Transverse colon (tissue), 4 donors: ENCODE data around the gene TMEM59L. TPM values are rescaled to one million over a fixed set of nuclear protein-coding genes. Genes with fewer than 3 reads are reported as not detected.

Experiments used
- DNase-seq: peaks from one replicate; pipeline ENCODE4 v3.0.0-alpha.2; 2019
- H3K27ac ChIP-seq, 4 donors: fragments of 200-600 bp; sonication (generic); 2 replicates each; pipeline ENCODE4 v1.5.1; 2016 to 2018; ENCODE audit warnings: inconsistent platforms in 4 of 4
- H3K27me3 ChIP-seq: fragments of 200-600 bp; sonication (generic); 2 replicates; pipeline ENCODE4 v1.5.1; 2017; ENCODE audit warnings: inconsistent platforms
- H3K36me3 ChIP-seq, 4 donors: fragments of 200-600 bp; sonication (generic); 2 replicates each; pipeline ENCODE4 v1.5.1; 2017 to 2019; ENCODE audit warnings: inconsistent platforms in 4 of 4
- H3K4me1 ChIP-seq, 4 donors: fragments of 200-600 bp; sonication (generic); 2 replicates each; pipeline ENCODE4 v1.5.1; 2017 to 2020; ENCODE audit warnings: inconsistent platforms in 4 of 4
- H3K4me3 ChIP-seq, 4 donors: fragments of 200-600 bp; sonication (generic); 1 replicate in 1 of 4; 2 replicates in 3 of 4; pipeline versions ENCODE4 v1.5.1 to v1.6.1; 2017 to 2019; ENCODE audit warnings: inconsistent platforms in 4 of 4
- H3K9me3 ChIP-seq, 2 donors: fragments of 200-600 bp; sonication (generic); 2 replicates each; pipeline ENCODE4 v1.5.1; 2017 to 2019; ENCODE audit warnings: inconsistent platforms in 2 of 2
- EP300 ChIP-seq: sonication (generic); formaldehyde crosslinking; IDR thresholded peaks from one replicate; pipeline ENCODE4 v1.6.1; 2017; ENCODE audit warnings: antibody characterized with exemption, low read depth
- POLR2A ChIP-seq: fragments of 450-650 bp; IDR thresholded peaks from one replicate; pipeline ENCODE4 v1.6.1; 2016; ENCODE audit warnings: antibody characterized with exemption, mild to moderate bottlenecking, moderate library complexity
- POLR2AphosphoS5 ChIP-seq, 3 donors: sonication (generic); formaldehyde crosslinking; IDR thresholded peaks; one replicate each; pipeline ENCODE4 v1.6.1; 2016; ENCODE audit warnings: antibody characterized with exemption in 3 of 3
- WGBS, 2 donors: methylation state at CpG; one replicate each; pipeline ENCODE4 v1.1.5; 2018; ENCODE audit warnings: low coverage in 1 of 2; 5-methylcytosine and 5-hydroxymethylcytosine counted together
- in situ Hi-C, 4 donors: fragments of 200-750 bp; cut with MboI; loops; one replicate each; pipeline versions ENCODE4 v1.15.0 to v1.15.1; 2017; ENCODE audit warnings: low sequenced_read_pairs in 3 of 4, low pct_ligation_motif_present in 1 of 4, low pct_unique_long_range_greater_than_20kb in 1 of 4
- intact Hi-C: fragments of 100-400 bp; cut with DNase I; formaldehyde crosslinking; loops from one replicate; pipeline ENCODE4 v1.15.1; 2023; ENCODE audit warnings: low total_unique reads
- total RNA-seq, 4 donors: library from RNA; depleted of rRNA; stranded (reverse); fragments of >200 nt; gene quantifications; one replicate each; pipeline ENCODE4 v1.1.0, GENCODE V29; 2016
- TF ChIP-seq, protein P1 (sequence below), 5 experiments: fragments of 200-600 bp in 3 of 5; fragments of 450-650 bp in 2 of 5; sonication (generic) in 3 of 5; IDR thresholded peaks; 1 replicate in 2 of 5; 2 replicates in 3 of 5; pipeline ENCODE4 v1.5.1; 2016 to 2017; ENCODE audit warnings: antibody characterized with exemption in 5 of 5, inconsistent platforms in 3 of 5, mild to moderate bottlenecking in 2 of 5, moderate library complexity in 1 of 5

The TMEM59L gene
- total RNA-seq, 4 donors from 2014 or later = 0.48 to 21.7 (median 8.6) TPM

DNA sequence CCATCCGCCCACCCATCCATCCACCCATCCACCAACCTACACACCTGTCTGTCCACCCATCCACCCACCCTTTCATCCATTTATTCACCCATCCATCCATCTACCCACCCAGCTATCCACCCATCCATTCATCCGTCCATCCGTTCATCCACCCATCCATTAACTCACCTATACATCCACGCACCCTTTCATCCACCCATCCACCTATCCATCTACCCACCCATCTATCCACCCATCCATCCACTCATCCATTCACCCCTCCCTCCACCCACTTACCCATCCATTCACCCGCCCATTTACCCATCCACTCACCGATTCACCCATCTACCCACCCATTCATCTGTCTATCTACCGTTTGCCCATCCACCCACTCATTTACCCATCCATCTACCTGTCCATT lies 41.8 kb downstream of the TMEM59L start:
- Histone ChIP-seq H3K9me3 (no peaks in the 10 kb centered on the region), H3K27me3 (no peaks in the 10 kb centered on the region), H3K4me3 (no peak overlapping the region), H3K36me3 (no peaks in the 10 kb centered on the region), H3K27ac (no peak overlapping the region), H3K4me1 (peaks cover 0 to 34% (median 6%) of the 10 kb centered on the region in 4 donors)
- TF ChIP-seq POLR2A (no peak), POLR2AphosphoS5 (IDR thresholded peaks at IDR 0.05) (no peak), EP300 (no peak)
- TF ChIP-seq, protein P1, sequence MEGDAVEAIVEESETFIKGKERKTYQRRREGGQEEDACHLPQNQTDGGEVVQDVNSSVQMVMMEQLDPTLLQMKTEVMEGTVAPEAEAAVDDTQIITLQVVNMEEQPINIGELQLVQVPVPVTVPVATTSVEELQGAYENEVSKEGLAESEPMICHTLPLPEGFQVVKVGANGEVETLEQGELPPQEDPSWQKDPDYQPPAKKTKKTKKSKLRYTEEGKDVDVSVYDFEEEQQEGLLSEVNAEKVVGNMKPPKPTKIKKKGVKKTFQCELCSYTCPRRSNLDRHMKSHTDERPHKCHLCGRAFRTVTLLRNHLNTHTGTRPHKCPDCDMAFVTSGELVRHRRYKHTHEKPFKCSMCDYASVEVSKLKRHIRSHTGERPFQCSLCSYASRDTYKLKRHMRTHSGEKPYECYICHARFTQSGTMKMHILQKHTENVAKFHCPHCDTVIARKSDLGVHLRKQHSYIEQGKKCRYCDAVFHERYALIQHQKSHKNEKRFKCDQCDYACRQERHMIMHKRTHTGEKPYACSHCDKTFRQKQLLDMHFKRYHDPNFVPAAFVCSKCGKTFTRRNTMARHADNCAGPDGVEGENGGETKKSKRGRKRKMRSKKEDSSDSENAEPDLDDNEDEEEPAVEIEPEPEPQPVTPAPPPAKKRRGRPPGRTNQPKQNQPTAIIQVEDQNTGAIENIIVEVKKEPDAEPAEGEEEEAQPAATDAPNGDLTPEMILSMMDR (IDR thresholded peaks at IDR 0.05) = no peak
- WGBS, 2 donors = 91 to 96% methylated on average over 7 of the region's 7 CpGs
- DNase-seq = no peak
- in situ Hi-C loops (no loop called here), intact Hi-C loops (no loop called here)

DNA sequence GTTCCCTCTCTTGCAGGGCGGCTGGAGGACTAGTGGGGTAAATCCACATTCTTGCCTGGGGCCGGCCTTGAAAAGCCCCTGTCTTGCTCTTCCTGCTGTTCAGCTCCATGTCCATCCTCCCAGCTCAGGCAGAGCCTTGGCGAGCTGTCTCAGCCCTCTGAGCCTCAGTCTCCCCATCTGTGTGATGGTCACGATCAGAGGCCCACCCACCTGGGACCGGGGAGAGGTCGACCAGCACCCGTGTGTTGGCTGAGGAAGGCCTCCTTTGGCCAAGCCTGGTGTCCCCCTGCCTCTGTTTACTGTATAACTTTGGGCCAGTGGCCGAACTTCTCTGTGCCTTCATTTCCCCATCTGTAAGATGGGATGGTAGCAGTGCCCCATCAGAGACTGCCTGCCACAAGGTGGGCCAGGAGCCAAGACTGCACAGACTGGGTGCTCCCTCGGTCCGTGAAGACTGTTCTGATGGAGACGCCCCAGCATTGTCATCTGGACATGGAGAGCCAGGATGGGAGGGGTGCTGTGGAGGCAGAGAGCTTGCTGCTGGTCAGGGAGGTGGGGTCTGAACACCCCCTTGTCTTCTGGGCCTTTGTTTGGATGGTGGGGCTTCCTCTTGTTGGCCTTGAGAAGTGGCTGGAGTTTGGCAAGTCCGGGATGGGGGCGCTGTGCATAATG lies 42.6 kb downstream of the TMEM59L start:
- TF ChIP-seq, protein P1 (IDR thresholded peaks at IDR 0.05) = no peak
- no peak for TF ChIP-seq EP300
- TF ChIP-seq POLR2A = no peak
- Histone ChIP-seq H3K4me1 (peaks cover 0 to 33% (median 2%) of the 10 kb centered on the region in 4 donors), H3K36me3 (no peaks in the 10 kb centered on the region), H3K9me3 (no peaks in the 10 kb centered on the region), H3K27me3 (no peaks in the 10 kb centered on the region), H3K4me3 (no peak overlapping the region), H3K27ac (no peak overlapping the region)
- intact Hi-C loops (no loop called here), in situ Hi-C loops (no loop called here)
- no peak for DNase-seq
- WGBS, 2 donors = 91% methylated on average over 13 of the region's 13 CpGs; no CpG with 5 or more reads in 1 of the 2 donors

DNA sequence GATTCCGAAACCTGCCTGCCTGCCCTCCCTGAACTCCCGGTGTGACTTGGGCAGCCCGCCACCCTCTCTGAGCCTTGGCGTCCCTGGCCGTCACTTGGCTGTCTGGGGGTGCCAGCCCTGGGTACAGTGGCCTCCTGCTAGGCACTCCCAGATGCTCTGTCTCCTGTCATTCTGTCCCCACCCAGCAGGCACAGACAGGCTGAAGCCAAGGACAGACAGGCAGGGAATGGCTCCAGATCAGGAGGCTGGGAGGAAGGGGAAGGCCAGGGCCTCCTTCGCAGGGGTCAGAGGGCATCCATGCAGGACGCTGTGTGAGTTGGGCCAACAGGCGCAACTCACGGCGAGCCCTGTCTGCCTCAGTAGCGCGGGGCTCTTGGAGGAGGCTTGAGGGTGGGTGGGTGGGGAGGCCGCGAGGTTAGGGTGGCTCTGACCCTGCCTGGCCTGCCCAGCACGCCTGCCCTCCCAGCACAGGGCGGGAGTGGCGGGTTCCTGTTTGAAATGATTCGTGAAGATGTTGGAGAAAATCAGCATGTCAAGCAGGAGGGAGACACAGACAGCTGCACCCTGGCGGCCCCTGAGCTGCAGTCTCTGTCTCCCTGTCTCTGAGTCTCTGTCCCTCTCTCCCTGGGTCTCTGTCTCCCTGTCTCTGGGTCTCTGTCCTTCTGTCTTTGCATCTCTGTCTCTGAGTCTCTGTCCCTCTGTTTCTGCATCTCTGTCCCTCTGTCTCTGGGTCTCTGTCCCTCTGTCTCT lies 43.8 kb downstream of the TMEM59L start:
- H3K36me3 ChIP-seq = no peaks in the 10 kb centered on the region
- DNase-seq = no peak
- H3K4me1 ChIP-seq = peaks cover 0 to 23% (median 0%) of the 10 kb centered on the region in 4 donors
- H3K4me3 ChIP-seq = no peak overlapping the region
- 84 to 100% methylated on average over 1 to 19 of the region's 19 CpGs for WGBS, 2 donors
- TF ChIP-seq POLR2A (no peak), EP300 (no peak), POLR2AphosphoS5 (IDR thresholded peaks at IDR 0.05) (no peak)
- TF ChIP-seq, protein P1 (IDR thresholded peaks at IDR 0.05) = no peak
- in situ Hi-C loops (no loop called here), intact Hi-C loops (no loop called here)
- H3K27ac ChIP-seq = no peak overlapping the region
- no peaks in the 10 kb centered on the region for H3K27me3 ChIP-seq
- no peaks in the 10 kb centered on the region for H3K9me3 ChIP-seq

DNA sequence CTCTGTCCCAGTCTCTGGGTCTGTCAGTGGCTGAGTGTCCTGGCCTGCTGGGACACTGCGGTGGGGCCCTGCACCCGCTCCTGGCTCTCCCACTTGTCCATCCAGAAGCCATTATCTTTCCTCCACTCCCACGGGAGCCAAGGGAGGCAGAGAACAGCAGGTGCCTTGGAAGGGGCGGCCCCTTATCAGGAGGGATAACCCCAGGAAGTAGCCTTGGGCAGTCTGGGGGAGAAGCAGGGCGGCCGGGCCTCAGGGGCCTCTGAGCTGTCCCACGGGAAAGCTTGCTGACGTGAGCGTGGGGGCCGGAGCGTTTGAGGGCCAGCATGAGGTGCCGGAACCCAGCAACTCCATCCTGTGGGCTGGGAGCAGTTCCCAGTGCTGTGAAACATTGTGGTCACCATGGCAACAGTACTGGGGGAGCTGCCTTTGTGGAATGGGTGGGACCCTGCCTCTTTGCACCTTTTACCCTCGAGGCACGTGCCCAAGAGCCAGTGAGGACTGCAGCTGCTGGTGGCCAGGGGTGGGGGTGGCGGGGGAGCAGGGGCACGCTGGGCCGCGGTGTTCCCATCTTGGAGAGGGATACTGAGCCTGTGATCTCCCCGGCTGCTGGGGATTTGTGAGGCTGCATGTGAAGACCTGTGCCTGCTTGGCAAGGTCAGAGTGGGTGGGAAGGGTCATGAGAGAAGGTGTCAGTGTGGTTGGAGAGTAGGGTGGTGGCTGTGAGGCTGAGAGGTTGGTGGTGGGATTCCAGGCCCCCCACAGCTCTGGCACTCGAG lies 45.1 kb downstream of the TMEM59L start:
- no peak for DNase-seq
- Histone ChIP-seq H3K27ac (peak overlapping the region in 2 of 4 donors; percentile 17 to 69), H3K36me3 (no peaks in the 10 kb centered on the region), H3K9me3 (no peaks in the 10 kb centered on the region), H3K27me3 (no peaks in the 10 kb centered on the region), H3K4me1 (peaks cover 0 to 23% (median 0%) of the 10 kb centered on the region in 4 donors), H3K4me3 (no peak overlapping the region)
- TF ChIP-seq, protein P1 (IDR thresholded peaks at IDR 0.05) = no peak
- TF ChIP-seq EP300 (no peak), POLR2A (no peak), POLR2AphosphoS5 (IDR thresholded peaks at IDR 0.05) (no peak)
- intact Hi-C loops = no loop called here
- in situ Hi-C loops = no loop called here
- 59% methylated on average over 20 of the region's 20 CpGs; no CpG with 5 or more reads in 1 of the 2 donors for WGBS, 2 donors
